H7 (cell line): ENCODE measurements around the gene NTMT1. TPM values are rescaled to one million over a fixed set of nuclear protein-coding genes. Genes with fewer than 3 reads are reported as not detected.
A peak's percentile ranks its signal among the peaks of the same experiment; 100 is the strongest.
"Not testable (repeated sequence)": the region's sequence is repeated elsewhere in the genome, so short reads cannot be mapped to it uniquely, and the experiment has no call there.

Experiments
- DNase-seq: peaks from one replicate; pipeline ENCODE4 v3.0.0; 2012
- H3K27me3 ChIP-seq: 2 replicates; pipeline ENCODE4 v1.6.0; 2011; ENCODE audit warnings: mild to moderate bottlenecking, low read length; ENCODE audit not compliant: control insufficient read depth, insufficient read depth
- H3K36me3 ChIP-seq: replicated peaks from 2 replicates; pipeline ENCODE4 v1.5.1; 2011; ENCODE audit warnings: low read length; ENCODE audit not compliant: control insufficient read depth, insufficient read depth
- H3K4me3 ChIP-seq: 2 replicates; pipeline ENCODE4 v1.5.1; 2011; ENCODE audit warnings: low read depth, mild to moderate bottlenecking, control low read depth, low read length, moderate library complexity; ENCODE audit not compliant: insufficient read depth
- total RNA-seq: library from RNA; depleted of rRNA; stranded (reverse); fragments of >200 nt; shearing (Covaris generic); gene quantifications from 2 replicates; pipeline ENCODE4 v1.2.3, GENCODE V29; 2014

NTMT1 gene
- total RNA-seq, 1 experiment from 2014 or later, result 80.5 TPM

DNA sequence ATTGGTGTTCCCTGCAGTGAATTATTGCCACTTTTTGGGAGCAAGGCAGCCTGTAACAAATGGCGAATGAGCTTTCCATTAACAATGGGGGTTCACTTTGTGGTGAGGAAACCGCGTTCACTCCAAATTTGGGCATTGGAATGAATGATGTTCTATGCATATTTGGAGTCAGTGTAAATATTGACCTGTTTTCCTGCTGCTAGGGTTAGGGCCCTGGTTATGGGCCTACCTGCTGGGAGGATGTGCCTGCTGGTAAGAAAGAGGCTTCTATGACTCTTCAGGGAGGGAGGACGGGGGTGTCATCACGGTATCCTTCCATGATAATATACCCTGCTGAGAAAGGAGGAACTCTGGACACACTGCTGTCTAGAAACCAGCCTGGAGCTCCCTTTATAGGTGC lies 34.0 kb upstream of the NTMT1 start:
- no peaks in the 10 kb centered on the region for H3K36me3 ChIP-seq
- no peak for DNase-seq
- H3K4me3 ChIP-seq, result no peak overlapping the region
- peaks cover 24% of the 10 kb centered on the region for H3K27me3 ChIP-seq

DNA sequence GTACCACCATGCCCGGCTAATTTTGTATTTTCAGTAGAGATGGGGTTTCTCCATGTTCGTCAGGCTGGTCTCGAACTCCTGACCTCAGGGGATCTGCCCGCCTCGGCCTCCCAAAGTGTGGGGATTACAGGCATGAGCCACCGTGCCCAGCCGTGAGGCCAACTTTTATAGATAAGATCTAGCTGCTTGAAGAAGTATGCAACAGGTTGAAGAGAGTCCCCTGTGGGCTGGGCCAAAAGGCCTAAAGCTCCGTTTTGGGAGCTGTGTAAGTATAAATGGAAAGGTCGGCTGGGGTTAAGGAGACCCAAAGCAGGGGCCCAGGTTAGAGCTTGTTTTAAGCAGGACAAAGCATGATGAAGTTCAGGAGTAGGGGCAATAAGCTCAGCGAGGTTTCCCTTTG lies 33.2 kb upstream of the NTMT1 start:
- peaks cover 24% of the 10 kb centered on the region for H3K27me3 ChIP-seq
- not testable (repeated sequence) for H3K36me3 ChIP-seq, DNase-seq, H3K4me3 ChIP-seq

DNA sequence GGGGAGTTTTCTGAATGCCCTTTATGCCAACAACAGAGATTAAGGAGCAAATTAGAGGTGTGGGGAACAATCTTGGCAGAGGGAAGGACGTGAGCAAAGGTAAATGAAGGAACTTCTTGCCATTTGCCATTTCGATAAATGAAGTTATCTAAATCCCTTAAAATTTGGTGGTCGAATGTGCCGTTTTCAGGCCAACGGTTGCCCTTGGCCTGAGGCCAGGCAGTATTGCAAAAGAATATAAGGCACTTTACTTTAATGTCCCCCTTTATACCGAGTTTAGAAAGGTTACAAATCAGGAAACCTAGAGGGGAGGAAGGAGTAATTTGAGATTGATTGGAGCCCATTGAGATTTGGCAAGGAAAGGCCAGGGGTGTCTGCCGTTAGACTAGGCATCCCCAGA lies 31.3 kb upstream of the NTMT1 start:
- H3K4me3 ChIP-seq, result no peak overlapping the region
- peaks cover 21% of the 10 kb centered on the region for H3K27me3 ChIP-seq
- H3K36me3 ChIP-seq, result no peaks in the 10 kb centered on the region
- no peak for DNase-seq

DNA sequence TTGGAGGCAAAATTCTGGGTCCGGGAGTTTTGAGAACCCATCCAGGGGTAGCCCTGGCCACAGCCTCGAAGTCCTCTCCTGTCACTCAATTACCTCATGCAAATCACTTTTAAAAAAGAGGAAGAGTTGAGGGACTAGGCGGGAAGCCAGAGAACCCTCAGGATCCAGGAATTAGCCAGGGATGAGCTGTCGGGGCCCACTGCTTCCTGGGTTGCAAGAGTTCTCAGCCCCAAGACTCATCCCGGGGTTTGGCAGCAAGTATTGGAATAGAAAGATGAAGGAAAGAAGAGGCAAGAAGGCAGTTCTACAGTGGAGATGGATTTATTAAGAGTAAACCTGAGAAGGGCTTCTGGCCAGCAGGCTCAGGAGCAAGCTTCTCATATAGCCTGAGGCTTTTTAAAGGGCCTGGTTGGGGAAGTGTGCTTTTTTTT lies 30.6 kb upstream of the NTMT1 start:
- H3K4me3 ChIP-seq, result no peak overlapping the region
- DNase-seq, result no peak
- H3K27me3 ChIP-seq, result peaks cover 18% of the 10 kb centered on the region
- no peaks in the 10 kb centered on the region for H3K36me3 ChIP-seq

DNA sequence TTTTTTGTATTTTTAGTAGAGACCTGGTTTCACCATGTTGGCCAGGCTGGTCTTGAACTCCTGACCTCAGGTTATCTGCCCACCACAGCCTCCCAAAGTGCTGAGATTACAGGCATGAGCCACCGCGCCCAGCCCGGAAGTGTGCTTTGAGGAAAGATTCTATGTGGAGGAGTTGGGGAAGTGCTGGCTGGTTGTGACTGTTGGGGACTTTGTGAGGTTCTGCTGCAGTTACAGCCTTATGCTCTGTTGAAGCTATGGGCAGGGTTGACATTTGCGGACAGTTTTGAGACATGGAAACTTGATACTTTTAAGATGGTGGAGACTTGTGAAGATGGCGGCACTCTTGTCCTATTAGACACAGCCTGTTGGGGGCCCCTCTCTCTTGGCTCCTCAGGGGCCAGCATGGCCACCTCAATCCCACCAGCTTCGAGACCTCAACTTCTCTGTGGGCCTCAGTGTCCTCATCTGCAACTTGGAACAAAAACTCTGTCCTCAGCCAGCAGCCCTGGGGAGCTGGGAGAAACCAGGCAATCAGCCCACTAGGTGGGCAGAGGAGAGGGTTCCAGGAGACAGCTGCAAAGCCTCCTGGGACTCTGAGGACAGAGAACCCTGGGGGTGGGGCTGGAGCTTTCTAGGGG lies 29.9 kb upstream of the NTMT1 start:
- Histone ChIP-seq H3K36me3 (no peaks in the 10 kb centered on the region), H3K4me3 (peak overlapping the region; percentile 70), H3K27me3 (peaks cover 14% of the 10 kb centered on the region)
- no peak for DNase-seq

DNA sequence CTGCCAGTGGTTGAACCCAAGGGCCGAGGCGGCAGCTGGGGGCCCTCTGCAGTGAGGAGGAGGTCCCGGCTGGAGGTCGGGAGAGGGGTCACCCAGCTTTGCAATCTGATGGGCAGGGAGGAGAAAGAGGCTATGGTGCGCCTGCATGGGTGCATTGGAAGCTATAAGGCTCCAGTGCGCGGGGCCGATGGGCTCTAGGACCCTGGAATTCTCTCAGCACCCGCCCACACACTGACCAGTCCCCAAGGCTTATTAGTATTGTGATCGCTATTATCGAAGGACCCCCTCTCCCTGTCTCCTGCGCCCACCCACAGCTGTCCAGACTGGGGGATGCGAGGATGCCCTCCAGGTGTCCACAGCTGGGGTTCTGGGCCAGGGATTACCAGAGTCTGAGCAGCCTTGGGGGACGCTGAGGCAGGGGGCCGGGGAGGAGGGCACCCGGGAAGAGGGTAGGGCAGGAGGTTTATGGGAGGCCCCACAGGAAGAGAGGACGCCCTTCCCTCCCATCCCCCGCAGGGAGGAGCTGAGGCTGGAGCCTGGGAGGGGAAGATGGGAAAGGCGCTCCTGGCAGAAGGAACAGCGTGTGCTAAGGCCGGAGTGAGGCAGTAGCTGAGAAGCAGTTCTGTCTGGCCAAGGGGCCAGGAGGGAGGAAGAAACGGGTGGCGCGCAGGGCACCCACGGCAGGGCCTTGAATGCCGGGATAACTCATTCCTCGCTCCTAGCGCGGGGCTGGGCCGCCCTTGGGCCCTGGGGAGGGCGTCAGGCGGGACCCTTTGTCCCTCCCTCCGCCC lies 29.2 kb upstream of the NTMT1 start:
- peaks cover 14% of the 10 kb centered on the region for H3K27me3 ChIP-seq
- peak overlapping the region; percentile 70 for H3K4me3 ChIP-seq
- no peaks in the 10 kb centered on the region for H3K36me3 ChIP-seq
- DNase-seq, result peak; percentile 90

DNA sequence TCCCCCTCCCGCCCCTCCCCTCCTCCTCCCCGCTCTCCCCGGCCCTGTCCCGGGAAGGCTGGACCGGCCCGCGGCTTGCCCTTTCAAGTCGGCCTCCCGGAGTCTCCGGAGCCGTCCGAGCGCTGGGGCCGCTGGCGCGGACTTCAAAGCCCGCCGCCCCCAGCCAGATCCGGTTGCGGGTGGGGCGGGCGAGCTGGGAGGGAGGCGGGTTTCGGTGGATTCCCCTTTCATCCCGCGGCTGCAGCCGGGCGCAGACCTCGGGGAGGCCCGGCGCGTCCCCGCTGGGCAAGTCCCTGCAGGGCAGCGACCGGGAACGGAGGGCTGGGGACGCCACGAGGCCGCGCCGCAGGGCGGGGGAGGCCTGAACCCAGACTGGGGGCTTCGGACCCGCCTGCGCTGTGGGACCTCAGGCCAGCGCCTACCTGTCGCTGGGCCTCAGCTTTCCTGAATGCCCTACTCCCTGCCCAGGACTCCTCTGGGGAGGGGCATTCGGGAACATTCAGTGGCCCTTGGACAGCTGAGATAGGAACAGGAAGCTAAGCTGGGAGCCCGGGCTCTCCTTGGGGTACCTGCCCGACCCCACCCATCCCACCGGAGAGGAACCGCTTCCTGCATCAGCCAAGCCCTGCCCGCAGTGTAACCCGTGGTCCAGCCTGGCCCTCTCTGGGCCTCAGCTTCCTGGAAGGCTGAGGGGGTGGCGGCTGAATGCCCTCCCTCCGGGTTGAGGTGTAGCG lies 28.4 kb upstream of the NTMT1 start:
- H3K4me3 ChIP-seq, result peak overlapping the region; percentile 70
- H3K36me3 ChIP-seq, result no peaks in the 10 kb centered on the region
- peak; percentile 90 for DNase-seq
- peaks cover 14% of the 10 kb centered on the region for H3K27me3 ChIP-seq

DNA sequence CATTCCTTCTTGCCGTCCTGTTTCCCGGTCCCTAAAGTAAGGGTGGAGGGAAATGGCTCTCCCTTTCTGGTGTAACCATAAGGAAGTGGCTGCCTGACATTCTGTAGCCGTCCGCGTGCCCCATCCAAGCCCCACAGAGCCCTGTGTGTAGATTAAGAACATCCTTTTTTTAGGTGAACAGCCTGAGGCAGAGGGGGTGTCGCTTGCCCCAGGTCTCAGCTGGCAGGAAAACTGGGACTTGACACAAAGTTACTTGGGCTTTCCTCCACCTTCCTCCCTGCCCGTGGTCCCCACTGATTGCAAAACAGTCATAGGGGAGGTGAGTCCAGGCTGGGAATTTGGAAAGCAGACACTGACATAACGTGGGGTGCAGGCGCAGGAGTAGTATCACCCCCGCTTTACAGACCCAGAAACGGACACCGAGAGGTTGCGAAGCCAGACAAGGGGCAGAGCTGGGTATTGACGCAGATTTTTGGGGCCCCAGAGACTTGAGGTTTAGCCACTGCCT lies 27.8 kb upstream of the NTMT1 start:
- peak overlapping the region; percentile 70; the same call in 1 of the 2 replicates for H3K4me3 ChIP-seq
- H3K27me3 ChIP-seq, result peaks cover 11% of the 10 kb centered on the region
- no peak for DNase-seq
- no peaks in the 10 kb centered on the region for H3K36me3 ChIP-seq

DNA sequence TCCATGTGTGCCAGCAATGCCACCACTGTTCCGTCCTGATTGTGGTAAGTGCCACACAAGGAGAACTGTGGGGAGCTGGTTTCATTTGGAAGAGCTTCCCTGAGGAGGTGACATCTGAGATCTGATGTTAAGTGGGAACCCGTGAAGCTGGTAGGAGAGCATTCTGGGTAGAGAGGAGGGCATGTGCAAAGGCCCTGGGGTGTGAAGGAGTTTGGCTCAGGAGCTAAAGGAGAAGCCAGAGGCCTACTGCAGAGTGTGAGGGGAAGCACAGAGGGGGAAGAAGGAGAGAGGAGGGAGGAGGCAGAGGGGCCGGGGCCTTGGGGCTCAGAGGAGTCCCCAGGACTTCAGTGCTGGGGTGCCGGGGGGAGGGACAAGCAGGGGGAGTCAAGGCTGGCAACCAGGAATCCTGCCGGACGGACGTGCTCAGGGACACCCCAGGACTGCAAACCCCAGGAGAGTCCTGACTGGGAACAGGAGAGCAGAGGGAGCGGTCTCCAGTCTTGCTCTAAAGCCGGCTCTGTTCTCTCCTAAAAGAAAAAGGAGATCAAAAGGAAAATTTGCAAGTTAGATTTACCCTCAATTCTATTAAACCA lies 24.8 kb upstream of the NTMT1 start:
- no peak for DNase-seq
- Histone ChIP-seq H3K4me3 (no peak overlapping the region), H3K36me3 (no peaks in the 10 kb centered on the region), H3K27me3 (no peaks in the 10 kb centered on the region; the same call in 1 of the 2 replicates)

DNA sequence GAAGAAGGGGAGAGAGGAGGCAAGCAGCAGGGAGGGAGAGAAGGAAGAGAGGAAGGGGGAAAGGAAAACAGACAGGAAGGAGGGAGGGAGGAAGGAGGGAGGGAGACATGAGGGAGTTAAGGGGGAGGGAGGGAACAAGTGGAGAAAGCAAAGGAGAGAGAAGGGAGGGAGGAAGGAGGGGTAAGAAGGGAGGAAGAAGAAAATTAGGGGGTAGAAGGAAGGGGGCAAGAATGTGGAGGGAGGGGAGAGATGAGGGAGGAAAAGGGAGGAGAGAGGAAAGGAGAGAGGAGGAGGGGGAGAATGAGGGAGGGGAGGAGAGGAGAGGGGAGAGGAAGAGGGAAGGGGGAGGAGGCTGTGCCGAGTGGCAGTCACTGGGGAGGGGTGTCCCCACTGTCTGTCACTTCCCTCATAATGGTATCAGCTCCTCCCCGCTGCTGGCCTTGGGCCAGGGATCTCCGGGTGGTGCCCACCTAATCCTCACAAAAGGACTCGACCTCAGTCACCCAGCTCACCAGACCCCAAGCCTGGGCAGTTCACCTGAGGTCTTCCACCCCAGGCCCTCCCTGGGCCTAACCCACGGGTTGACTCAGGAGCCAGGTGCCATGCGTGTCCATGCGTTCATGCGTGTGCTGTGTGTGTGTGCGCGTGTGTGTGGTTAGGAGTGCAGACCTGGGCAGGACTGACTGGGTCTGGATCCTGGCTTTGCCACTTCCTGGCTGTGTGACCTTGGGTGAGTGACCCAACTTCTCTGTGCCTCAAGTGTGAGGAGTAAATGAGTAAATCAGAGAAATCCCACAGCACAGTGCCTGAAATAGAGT lies 23.2 kb upstream of the NTMT1 start:
- DNase-seq, result no peak
- H3K4me3 ChIP-seq, result no peak overlapping the region
- H3K27me3 ChIP-seq, result no peaks in the 10 kb centered on the region; the same call in 1 of the 2 replicates
- H3K36me3 ChIP-seq, result no peaks in the 10 kb centered on the region

DNA sequence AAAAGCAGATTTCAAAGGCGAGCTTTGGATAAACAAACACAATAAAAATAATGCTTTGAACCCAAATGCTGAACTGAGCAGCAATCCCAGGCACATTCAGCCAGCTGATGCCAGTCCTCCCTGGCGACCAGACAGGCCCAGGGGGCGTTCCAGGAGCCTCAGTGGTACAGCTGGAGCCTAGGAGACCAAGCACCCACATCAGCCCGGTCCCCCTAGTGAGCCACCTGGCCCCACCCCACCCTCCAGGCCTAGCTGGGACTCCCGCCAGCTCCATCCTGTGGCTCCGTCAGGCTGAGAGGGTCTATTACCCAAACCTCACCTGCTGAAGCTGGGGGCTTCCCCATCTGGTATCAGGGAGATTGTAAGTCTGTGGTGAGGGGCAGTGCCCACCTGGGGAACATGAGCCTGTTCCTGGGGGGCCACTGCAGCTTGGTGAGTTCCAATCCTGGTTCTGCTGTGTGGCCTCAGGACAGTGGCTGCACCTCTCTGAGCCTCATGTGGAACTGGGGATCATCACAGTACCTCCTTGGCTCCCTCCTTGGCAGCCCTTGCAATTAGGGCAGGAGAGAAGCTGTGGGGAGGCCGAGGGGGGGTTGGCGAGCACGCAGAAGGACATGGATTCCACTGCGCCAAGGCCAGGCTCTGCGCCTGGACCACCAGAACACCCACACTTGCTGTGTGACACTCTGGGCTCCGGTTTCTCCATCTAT lies 21.8 kb upstream of the NTMT1 start:
- DNase-seq, result no peak
- Histone ChIP-seq H3K4me3 (no peak overlapping the region), H3K27me3 (no peaks in the 10 kb centered on the region), H3K36me3 (no peaks in the 10 kb centered on the region)

DNA sequence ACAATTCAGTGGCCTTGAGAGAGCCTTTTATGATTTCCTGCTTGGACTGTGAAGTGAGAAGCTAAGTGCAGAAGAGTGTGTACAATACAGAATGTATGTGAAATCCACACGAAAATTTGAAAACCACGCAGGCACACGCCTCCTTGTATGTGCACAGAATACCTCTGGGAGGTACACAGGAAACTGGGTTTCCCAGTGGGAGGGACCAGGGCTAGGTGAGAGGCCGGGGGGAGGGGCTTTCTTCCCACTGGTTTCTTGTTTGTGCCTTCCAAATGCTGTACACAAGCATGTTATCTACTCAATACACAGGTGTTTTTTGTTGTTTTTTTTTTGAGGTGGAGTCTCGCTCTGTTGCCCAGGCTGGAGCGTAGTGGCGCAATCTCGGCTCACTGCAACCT lies 21.2 kb upstream of the NTMT1 start:
- H3K36me3 ChIP-seq, result no peaks in the 10 kb centered on the region
- H3K4me3 ChIP-seq, result no peak overlapping the region
- DNase-seq, result no peak
- H3K27me3 ChIP-seq, result peaks cover 2% of the 10 kb centered on the region; the same call in 1 of the 2 replicates
